ENCODE measurements around the gene CUX1.

Gene CUX1

GRCh38 chr7:101783381-101784181, 33.8 kb upstream of the CUX1 start:
- ChIA-PET POLR2A (no interaction called here), CTCF (interaction anchor here (0.5 to 0.7 kb wide), 4 partner anchors 49 to 100 kb away, joined by 3 to 6 read pairs (median 4); no protein-coding TSS in a partner anchor)
- no peaks in the 10 kb centered on the region for H3K4me1 ChIP-seq (ENCODE audit: control insufficient read depth, insufficient read depth, low read length)
- no peak overlapping the region for H3K27ac ChIP-seq (ENCODE audit: extremely low read depth, low read depth, low read length)
- no peaks in the 10 kb centered on the region for H3K9me3 ChIP-seq (ENCODE audit: control insufficient read depth, insufficient read depth, low read depth, low read length)
- TF ChIP-seq, protein P1, sequence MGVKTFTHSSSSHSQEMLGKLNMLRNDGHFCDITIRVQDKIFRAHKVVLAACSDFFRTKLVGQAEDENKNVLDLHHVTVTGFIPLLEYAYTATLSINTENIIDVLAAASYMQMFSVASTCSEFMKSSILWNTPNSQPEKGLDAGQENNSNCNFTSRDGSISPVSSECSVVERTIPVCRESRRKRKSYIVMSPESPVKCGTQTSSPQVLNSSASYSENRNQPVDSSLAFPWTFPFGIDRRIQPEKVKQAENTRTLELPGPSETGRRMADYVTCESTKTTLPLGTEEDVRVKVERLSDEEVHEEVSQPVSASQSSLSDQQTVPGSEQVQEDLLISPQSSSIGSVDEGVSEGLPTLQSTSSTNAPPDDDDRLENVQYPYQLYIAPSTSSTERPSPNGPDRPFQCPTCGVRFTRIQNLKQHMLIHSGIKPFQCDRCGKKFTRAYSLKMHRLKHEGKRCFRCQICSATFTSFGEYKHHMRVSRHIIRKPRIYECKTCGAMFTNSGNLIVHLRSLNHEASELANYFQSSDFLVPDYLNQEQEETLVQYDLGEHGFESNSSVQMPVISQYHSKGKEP (tag by site-specific recombination; IDR thresholded peaks at IDR 0.05): no peak
- TF ChIP-seq, protein P2, sequence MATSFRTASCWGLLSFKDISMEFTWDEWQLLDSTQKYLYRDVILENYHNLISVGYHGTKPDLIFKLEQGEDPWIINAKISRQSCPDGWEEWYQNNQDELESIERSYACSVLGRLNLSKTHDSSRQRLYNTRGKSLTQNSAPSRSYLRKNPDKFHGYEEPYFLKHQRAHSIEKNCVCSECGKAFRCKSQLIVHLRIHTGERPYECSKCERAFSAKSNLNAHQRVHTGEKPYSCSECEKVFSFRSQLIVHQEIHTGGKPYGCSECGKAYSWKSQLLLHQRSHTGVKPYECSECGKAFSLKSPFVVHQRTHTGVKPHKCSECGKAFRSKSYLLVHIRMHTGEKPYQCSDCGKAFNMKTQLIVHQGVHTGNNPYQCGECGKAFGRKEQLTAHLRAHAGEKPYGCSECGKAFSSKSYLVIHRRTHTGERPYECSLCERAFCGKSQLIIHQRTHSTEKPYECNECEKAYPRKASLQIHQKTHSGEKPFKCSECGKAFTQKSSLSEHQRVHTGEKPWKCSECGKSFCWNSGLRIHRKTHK (tag by site-specific recombination; IDR thresholded peaks at IDR 0.05): no peak
- TF ChIP-seq MYNN (tag by site-specific recombination; IDR thresholded peaks at IDR 0.05; ENCODE audit: borderline replicate concordance): no peak
- no peak for TF ChIP-seq PRDM1 (tag by site-specific recombination; IDR thresholded peaks at IDR 0.05)
- peak; percentile 98 for TF ChIP-seq ZFHX2 (tag by site-specific recombination; conservative IDR thresholded peaks at IDR 0.05)
- no peak for TF ChIP-seq ZNF549 (tag by site-specific recombination; IDR thresholded peaks at IDR 0.05)
- TF ChIP-seq, protein P3, sequence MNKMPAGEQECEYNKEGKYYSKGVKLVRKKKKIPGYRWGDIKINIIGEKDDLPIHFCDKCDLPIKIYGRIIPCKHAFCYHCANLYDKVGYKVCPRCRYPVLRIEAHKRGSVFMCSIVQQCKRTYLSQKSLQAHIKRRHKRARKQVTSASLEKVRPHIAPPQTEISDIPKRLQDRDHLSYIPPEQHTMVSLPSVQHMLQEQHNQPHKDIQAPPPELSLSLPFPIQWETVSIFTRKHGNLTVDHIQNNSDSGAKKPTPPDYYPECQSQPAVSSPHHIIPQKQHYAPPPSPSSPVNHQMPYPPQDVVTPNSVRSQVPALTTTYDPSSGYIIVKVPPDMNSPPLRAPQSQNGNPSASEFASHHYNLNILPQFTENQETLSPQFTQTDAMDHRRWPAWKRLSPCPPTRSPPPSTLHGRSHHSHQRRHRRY (tag by site-specific recombination; IDR thresholded peaks at IDR 0.05): no peak
- no peak for TF ChIP-seq ZNF473 (tag by site-specific recombination; IDR thresholded peaks at IDR 0.05)
- peak; percentile 98 for TF ChIP-seq EGR2 (tag by site-specific recombination; IDR thresholded peaks at IDR 0.05; ENCODE audit: low read depth)
- TF ChIP-seq ZNF202 (tag by site-specific recombination; IDR thresholded peaks at IDR 0.05; ENCODE audit: borderline replicate concordance): no peak
- TF ChIP-seq PRDM6 (tag by site-specific recombination; IDR thresholded peaks at IDR 0.05): no peak
- TF ChIP-seq ZNF341 (tag by site-specific recombination; IDR thresholded peaks at IDR 0.05; ENCODE audit: low read depth): no peak
- TF ChIP-seq SP7 (tag by site-specific recombination; IDR thresholded peaks at IDR 0.05): no peak
- 0 out of 2 replicates have a peak, but pooled peaks have one; percentile 52 for TF ChIP-seq ZNF10 (tag by site-specific recombination; IDR thresholded peaks at IDR 0.05)
- TF ChIP-seq, protein P4, sequence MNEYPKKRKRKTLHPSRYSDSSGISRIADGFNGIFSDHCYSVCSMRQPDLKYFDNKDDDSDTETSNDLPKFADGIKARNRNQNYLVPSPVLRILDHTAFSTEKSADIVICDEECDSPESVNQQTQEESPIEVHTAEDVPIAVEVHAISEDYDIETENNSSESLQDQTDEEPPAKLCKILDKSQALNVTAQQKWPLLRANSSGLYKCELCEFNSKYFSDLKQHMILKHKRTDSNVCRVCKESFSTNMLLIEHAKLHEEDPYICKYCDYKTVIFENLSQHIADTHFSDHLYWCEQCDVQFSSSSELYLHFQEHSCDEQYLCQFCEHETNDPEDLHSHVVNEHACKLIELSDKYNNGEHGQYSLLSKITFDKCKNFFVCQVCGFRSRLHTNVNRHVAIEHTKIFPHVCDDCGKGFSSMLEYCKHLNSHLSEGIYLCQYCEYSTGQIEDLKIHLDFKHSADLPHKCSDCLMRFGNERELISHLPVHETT (tag by site-specific recombination; IDR thresholded peaks at IDR 0.05): no peak
- no peak for TF ChIP-seq ZNF670 (tag by site-specific recombination; IDR thresholded peaks at IDR 0.05; ENCODE audit: low read depth)
- no peak for TF ChIP-seq PRDM2 (tag by site-specific recombination; IDR thresholded peaks at IDR 0.05; ENCODE audit: borderline replicate concordance)
- TF ChIP-seq ZNF169 (tag by site-specific recombination; IDR thresholded peaks at IDR 0.05): no peak
- no peak for TF ChIP-seq ZNF776 (tag by site-specific recombination; IDR thresholded peaks at IDR 0.05; ENCODE audit: borderline replicate concordance)
- TF ChIP-seq, protein P5, sequence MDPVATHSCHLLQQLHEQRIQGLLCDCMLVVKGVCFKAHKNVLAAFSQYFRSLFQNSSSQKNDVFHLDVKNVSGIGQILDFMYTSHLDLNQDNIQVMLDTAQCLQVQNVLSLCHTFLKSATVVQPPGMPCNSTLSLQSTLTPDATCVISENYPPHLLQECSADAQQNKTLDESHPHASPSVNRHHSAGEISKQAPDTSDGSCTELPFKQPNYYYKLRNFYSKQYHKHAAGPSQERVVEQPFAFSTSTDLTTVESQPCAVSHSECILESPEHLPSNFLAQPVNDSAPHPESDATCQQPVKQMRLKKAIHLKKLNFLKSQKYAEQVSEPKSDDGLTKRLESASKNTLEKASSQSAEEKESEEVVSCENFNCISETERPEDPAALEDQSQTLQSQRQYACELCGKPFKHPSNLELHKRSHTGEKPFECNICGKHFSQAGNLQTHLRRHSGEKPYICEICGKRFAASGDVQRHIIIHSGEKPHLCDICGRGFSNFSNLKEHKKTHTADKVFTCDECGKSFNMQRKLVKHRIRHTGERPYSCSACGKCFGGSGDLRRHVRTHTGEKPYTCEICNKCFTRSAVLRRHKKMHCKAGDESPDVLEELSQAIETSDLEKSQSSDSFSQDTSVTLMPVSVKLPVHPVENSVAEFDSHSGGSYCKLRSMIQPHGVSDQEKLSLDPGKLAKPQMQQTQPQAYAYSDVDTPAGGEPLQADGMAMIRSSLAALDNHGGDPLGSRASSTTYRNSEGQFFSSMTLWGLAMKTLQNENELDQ (tag by site-specific recombination; IDR thresholded peaks at IDR 0.05; ENCODE audit: low read depth): no peak
- H3K36me3 ChIP-seq (ENCODE audit: control insufficient read depth in 2 of 2, insufficient read depth in 1 of 2, low read length in 2 of 2): no peaks in the 10 kb centered on the region
- no peak overlapping the region for H3K4me3 ChIP-seq (ENCODE audit: low read depth, low read length)
